Limb (tissue), 2 donors: ENCODE data around the gene OR2AT4.
"Not testable (repeated sequence)": the region's sequence is repeated elsewhere in the genome, so short reads cannot be mapped to it uniquely, and the experiment has no call there.

Experiments
- DNase-seq, 2 donors: peaks; one replicate each; pipeline ENCODE4 v3.0.0-alpha.2; 2016; ENCODE audit errors: extremely low spot score in 2 of 2

The OR2AT4 gene

GRCh38 chr11:75103380-75104026, 6.8 kb upstream of the OR2AT4 start:
- no peak for DNase-seq

GRCh38 chr11:75101424-75102128, 4.9 kb upstream of the OR2AT4 start:
- DNase-seq: no peak

- no peak for DNase-seq
These were observed 3.6 kb upstream of the OR2AT4 start for GRCh38 chr11:75100314-75100713.

- no peak for DNase-seq
These were observed 3.0 kb upstream of the OR2AT4 start for GRCh38 chr11:75099635-75100034.

GRCh38 chr11:75098835-75099439, 2.3 kb upstream of the OR2AT4 start:
- not testable (repeated sequence) for DNase-seq

GRCh38 chr11:75098181-75098580, 1.5 kb upstream of the OR2AT4 start:
- DNase-seq: not testable (repeated sequence)

GRCh38 chr11:75097173-75097557, 489 bp upstream of the OR2AT4 start:
- no peak for DNase-seq

GRCh38 chr11:75094382-75094781, 2.3 kb downstream of the OR2AT4 start:
- DNase-seq: not testable (repeated sequence)

GRCh38 chr11:75090671-75091177, 6.0 kb downstream of the OR2AT4 start:
- DNase-seq: no peak

GRCh38 chr11:75087319-75088305, 9.1 kb downstream of the OR2AT4 start:
- DNase-seq: no peak

- DNase-seq: no peak
These were observed 11.8 kb downstream of the OR2AT4 start for GRCh38 chr11:75084883-75085282.

- DNase-seq: no peak
These were observed 13.5 kb downstream of the OR2AT4 start for GRCh38 chr11:75083217-75083605.

- DNase-seq: no peak
These were observed 14.0 kb downstream of the OR2AT4 start for GRCh38 chr11:75082601-75083216.

- no peak for DNase-seq
These were observed 17.1 kb downstream of the OR2AT4 start for GRCh38 chr11:75079546-75079945.

GRCh38 chr11:75078233-75078632, 18.4 kb downstream of the OR2AT4 start:
- no peak for DNase-seq

GRCh38 chr11:75077316-75077715, 19.4 kb downstream of the OR2AT4 start:
- no peak for DNase-seq

- DNase-seq: no peak
These were observed 20.0 kb downstream of the OR2AT4 start for GRCh38 chr11:75076671-75077070.

GRCh38 chr11:75073459-75074190, 23.1 kb downstream of the OR2AT4 start:
- no peak for DNase-seq

GRCh38 chr11:75072582-75072981, 24.1 kb downstream of the OR2AT4 start:
- DNase-seq: no peak

GRCh38 chr11:75069473-75069872, 27.2 kb downstream of the OR2AT4 start:
- DNase-seq: no peak
